HEK293T (cell line): Measurements from ENCODE around the gene ITGAE.

ENCODE experiments used
- BHLHE40 ChIP-seq: fragments of 450-650 bp; IDR thresholded peaks from 2 replicates; pipeline ENCODE4 v1.6.1; 2016; ENCODE audit warnings: mild to moderate bottlenecking, moderate library complexity, borderline replicate concordance
- FOXA1 ChIP-seq: fragments of 450-650 bp; IDR thresholded peaks from 2 replicates; pipeline ENCODE4 v1.6.1; 2016; ENCODE audit warnings: mild to moderate bottlenecking
- PKNOX1 ChIP-seq: fragments of 450-650 bp; IDR thresholded peaks from 2 replicates; pipeline ENCODE4 v1.6.1; 2016
- SP1 ChIP-seq: fragments of 450-650 bp; IDR thresholded peaks from 2 replicates; pipeline ENCODE4 v1.6.1; 2017
- TARDBP ChIP-seq: fragments of 450-650 bp; IDR thresholded peaks from 2 replicates; pipeline ENCODE4 v1.6.1; 2016

GRCh38 chr17:3691617-3692067, 109.3 kb downstream of the ITGAE start:
- TF ChIP-seq FOXA1 (no peak), TARDBP (no peak), BHLHE40 (no peak), PKNOX1 (no peak), SP1 (no peak)
